WTC11 (cell line): ENCODE results near the gene EPGN.

Source experiments
- CTCF ChIP-seq: fragments of 200-600 bp; IDR thresholded peaks from 2 replicates; pipeline ENCODE4 v1.8.0; 2022; ENCODE audit warnings: antibody characterized with exemption
- ESRRA ChIP-seq: sonication (generic); formaldehyde crosslinking; IDR thresholded peaks from 2 replicates; pipeline ENCODE4 v1.8.1; 2022; ENCODE audit warnings: mild to moderate bottlenecking, missing genetic modification reagents, borderline replicate concordance
- MXD4 ChIP-seq: fragments of 250-450 bp; sonication (Bioruptor Pico); IDR thresholded peaks from 2 replicates; pipeline ENCODE4 v1.8.0; 2021; ENCODE audit warnings: mild to moderate bottlenecking, moderate library complexity, borderline replicate concordance
- NFE2L1 ChIP-seq: sonication (generic); formaldehyde crosslinking; IDR thresholded peaks from 2 replicates; pipeline ENCODE4 v1.8.1; 2023; ENCODE audit warnings: missing genetic modification reagents
- NR2C2 ChIP-seq: sonication (generic); formaldehyde crosslinking; IDR thresholded peaks from 2 replicates; pipeline ENCODE4 v1.8.0; 2022; ENCODE audit warnings: mild to moderate bottlenecking, missing genetic modification reagents
- NR3C1 ChIP-seq: sonication (generic); formaldehyde crosslinking; conservative IDR thresholded peaks from 2 replicates; pipeline ENCODE4 v1.8.1; 2023; ENCODE audit warnings: low read depth, mild to moderate bottlenecking, missing genetic modification reagents
- ZNF219 ChIP-seq: sonication (generic); formaldehyde crosslinking; IDR thresholded peaks from 2 replicates; pipeline ENCODE4 v1.8.0; 2023; ENCODE audit warnings: missing genetic modification reagents, mild to moderate bottlenecking, borderline replicate concordance
- ZNF263 ChIP-seq: sonication (generic); formaldehyde crosslinking; IDR thresholded peaks from 2 replicates; pipeline ENCODE4 v1.8.1; 2022; ENCODE audit warnings: low read depth, mild to moderate bottlenecking, moderate library complexity, missing genetic modification reagents
- TF ChIP-seq, protein P1 (sequence below): sonication (generic); formaldehyde crosslinking; conservative IDR thresholded peaks from 2 replicates; pipeline ENCODE4 v1.8.1; 2022; ENCODE audit warnings: mild to moderate bottlenecking, missing genetic modification reagents
- TF ChIP-seq, protein P2 (sequence below): sonication (generic); formaldehyde crosslinking; IDR thresholded peaks from 2 replicates; pipeline ENCODE4 v1.8.1; 2023; ENCODE audit warnings: mild to moderate bottlenecking, missing genetic modification reagents

DNA sequence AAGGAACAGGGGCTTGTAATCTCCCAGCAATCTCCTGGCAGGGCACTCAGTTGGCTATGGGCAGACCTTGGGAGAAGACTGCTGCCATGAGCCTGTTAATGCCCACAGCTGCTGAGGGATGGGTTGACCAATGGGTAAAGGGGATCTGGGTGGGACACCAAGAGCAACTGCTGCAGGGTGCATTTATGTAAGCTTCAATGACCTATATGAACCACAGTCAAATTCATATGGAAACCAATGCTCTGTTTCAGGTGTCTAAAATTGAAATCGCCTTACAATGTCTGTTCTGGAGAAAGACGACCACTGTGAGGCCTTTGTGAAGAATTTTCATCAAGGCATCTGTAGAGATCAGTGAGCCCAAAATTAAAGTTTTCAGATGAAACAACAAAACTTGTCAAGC lies 6.1 kb downstream of the EPGN start:
- TF ChIP-seq ZNF219 (CRISPR knock-in tag) (no peak), MXD4 (CRISPR knock-in tag) (no peak), CTCF (no peak), ESRRA (CRISPR knock-in tag) (no peak), NR3C1 (CRISPR knock-in tag) (no peak), NFE2L1 (CRISPR knock-in tag) (no peak), ZNF263 (CRISPR knock-in tag) (no peak), NR2C2 (CRISPR knock-in tag) (no peak)
- TF ChIP-seq, protein P1, sequence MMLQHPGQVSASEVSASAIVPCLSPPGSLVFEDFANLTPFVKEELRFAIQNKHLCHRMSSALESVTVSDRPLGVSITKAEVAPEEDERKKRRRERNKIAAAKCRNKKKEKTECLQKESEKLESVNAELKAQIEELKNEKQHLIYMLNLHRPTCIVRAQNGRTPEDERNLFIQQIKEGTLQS (CRISPR knock-in tag) = no peak
- TF ChIP-seq, protein P2, sequence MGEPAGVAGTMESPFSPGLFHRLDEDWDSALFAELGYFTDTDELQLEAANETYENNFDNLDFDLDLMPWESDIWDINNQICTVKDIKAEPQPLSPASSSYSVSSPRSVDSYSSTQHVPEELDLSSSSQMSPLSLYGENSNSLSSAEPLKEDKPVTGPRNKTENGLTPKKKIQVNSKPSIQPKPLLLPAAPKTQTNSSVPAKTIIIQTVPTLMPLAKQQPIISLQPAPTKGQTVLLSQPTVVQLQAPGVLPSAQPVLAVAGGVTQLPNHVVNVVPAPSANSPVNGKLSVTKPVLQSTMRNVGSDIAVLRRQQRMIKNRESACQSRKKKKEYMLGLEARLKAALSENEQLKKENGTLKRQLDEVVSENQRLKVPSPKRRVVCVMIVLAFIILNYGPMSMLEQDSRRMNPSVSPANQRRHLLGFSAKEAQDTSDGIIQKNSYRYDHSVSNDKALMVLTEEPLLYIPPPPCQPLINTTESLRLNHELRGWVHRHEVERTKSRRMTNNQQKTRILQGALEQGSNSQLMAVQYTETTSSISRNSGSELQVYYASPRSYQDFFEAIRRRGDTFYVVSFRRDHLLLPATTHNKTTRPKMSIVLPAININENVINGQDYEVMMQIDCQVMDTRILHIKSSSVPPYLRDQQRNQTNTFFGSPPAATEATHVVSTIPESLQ (CRISPR knock-in tag) = no peak
